ENCODE data around the gene MAMDC2. TPM values are rescaled to one million over a fixed set of nuclear protein-coding genes. Genes with fewer than 3 reads are reported as not detected.
A peak's percentile ranks its signal among the peaks of the same experiment; 100 is the strongest.
"Not testable (repeated sequence)": the region's sequence is repeated elsewhere in the genome, so short reads cannot be mapped to it uniquely, and the experiment has no call there.

The MAMDC2 gene
- polyA plus RNA-seq, 5 donors: 5.6 to 8.1 (median 6.9) TPM

GRCh38 chr9:70177121-70177520 lies 133.5 kb downstream of the MAMDC2 start:
- DNase-seq: no peak

- no peak for DNase-seq
These were observed 149.1 kb downstream of the MAMDC2 start for GRCh38 chr9:70192707-70193106.

- no peak for DNase-seq
These were observed 151.8 kb downstream of the MAMDC2 start for GRCh38 chr9:70195456-70195855.

GRCh38 chr9:70197216-70198044 lies 153.8 kb downstream of the MAMDC2 start:
- no peak for DNase-seq

GRCh38 chr9:70204743-70205142 lies 161.1 kb downstream of the MAMDC2 start:
- not testable (repeated sequence) for DNase-seq

GRCh38 chr9:70205366-70206020 lies 161.8 kb downstream of the MAMDC2 start:
- peak; percentile 37 to 51 for DNase-seq

GRCh38 chr9:70217029-70217428 lies 173.4 kb downstream of the MAMDC2 start:
- DNase-seq: no peak

- no peak for DNase-seq
These were observed 175.1 kb downstream of the MAMDC2 start for GRCh38 chr9:70218767-70219166.

- DNase-seq: no peak
These were observed 176.6 kb downstream of the MAMDC2 start for GRCh38 chr9:70220216-70220615.

GRCh38 chr9:70222354-70222753 lies 178.7 kb downstream of the MAMDC2 start:
- no peak for DNase-seq

GRCh38 chr9:70228118-70228517 lies 184.5 kb downstream of the MAMDC2 start:
- DNase-seq: no peak

GRCh38 chr9:70228611-70229010 lies 185.0 kb downstream of the MAMDC2 start:
- DNase-seq: no peak

- peak; percentile 14 to 16 for DNase-seq
These were observed 185.4 kb downstream of the MAMDC2 start for GRCh38 chr9:70229026-70229425.

GRCh38 chr9:70229579-70229978 lies 185.9 kb downstream of the MAMDC2 start:
- DNase-seq: peak in 1 of 2 donors; percentile 13

- no peak for DNase-seq
These were observed 188.8 kb downstream of the MAMDC2 start for GRCh38 chr9:70232476-70232875.

- DNase-seq: not testable (repeated sequence)
These were observed 190.6 kb downstream of the MAMDC2 start for GRCh38 chr9:70234208-70234607.

GRCh38 chr9:70245952-70246351 lies 202.3 kb downstream of the MAMDC2 start:
- DNase-seq: not testable (repeated sequence)

- DNase-seq: no peak
These were observed 206.6 kb downstream of the MAMDC2 start for GRCh38 chr9:70250221-70250620.

- DNase-seq: no peak
These were observed 211.8 kb downstream of the MAMDC2 start for GRCh38 chr9:70255486-70255885.

GRCh38 chr9:70256123-70256551 lies 212.5 kb downstream of the MAMDC2 start:
- DNase-seq: peak in 1 of 2 donors; percentile 43

- no peak for DNase-seq
These were observed 213.9 kb downstream of the MAMDC2 start for GRCh38 chr9:70257502-70257901.

GRCh38 chr9:70257991-70258691 lies 214.5 kb downstream of the MAMDC2 start:
- peak; percentile 56 for DNase-seq
